Skeletal muscle cell (primary cell): Measurements from ENCODE around the gene WAS.
"Not testable (repeated sequence)": the region's sequence is repeated elsewhere in the genome, so short reads cannot be mapped to it uniquely, and the experiment has no call there.

Experiments used
- DNase-seq: peaks from one replicate; pipeline ENCODE4 v3.0.0-alpha.2; 2010; ENCODE audit warnings: low read depth
- H3K4me3 ChIP-seq: 2 replicates; pipeline ENCODE4 v1.5.1; 2011; ENCODE audit warnings: low read depth, mild to moderate bottlenecking, control low read depth, low read length, moderate library complexity

Gene WAS

DNA sequence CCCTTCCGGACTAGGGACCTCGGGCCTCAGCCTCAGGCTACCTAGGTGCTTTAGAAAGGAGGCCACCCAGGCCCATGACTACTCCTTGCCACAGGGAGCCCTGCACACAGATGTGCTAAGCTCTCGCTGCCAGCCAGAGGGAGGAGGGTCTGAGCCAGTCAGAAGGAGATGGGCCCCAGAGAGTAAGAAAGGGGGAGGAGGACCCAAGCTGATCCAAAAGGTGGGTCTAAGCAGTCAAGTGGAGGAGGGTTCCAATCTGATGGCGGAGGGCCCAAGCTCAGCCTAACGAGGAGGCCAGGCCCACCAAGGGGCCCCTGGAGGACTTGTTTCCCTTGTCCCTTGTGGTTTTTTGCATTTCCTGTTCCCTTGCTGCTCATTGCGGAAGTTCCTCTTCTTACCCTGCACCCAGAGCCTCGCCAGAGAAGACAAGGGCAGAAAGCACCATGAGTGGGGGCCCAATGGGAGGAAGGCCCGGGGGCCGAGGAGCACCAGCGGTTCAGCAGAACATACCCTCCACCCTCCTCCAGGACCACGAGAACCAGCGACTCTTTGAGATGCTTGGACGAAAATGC is at the start of gene WAS:
Gene WAS (plus strand): TSS at position 389 of the 572 bp plus-strand sequence. CDS start 55 bp downstream, at position 444.
- DNase-seq, result no peak
- H3K4me3 ChIP-seq, result no peak within 1 kb of the TSS

DNA sequence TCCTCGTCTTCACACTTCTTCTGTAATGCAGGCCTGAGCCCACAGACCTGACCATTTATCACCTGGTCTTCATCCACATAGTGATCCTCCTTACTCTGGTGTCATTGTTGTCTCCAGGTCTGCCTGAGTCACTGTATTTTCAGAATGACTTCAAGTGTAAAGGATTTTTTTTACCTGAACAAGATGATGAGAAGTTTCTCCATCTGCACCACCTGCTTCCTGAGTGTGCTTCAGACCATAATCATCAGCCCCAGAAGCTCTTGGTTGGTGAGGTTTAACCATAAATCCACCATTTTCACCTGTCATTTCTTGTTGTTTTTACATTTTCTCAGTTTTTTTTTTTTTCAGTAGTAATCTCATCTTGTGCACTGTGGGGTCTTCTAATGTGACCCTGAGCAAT is 47.3 kb upstream of the WAS start:
- DNase-seq, result no peak
- no peak overlapping the region for H3K4me3 ChIP-seq

DNA sequence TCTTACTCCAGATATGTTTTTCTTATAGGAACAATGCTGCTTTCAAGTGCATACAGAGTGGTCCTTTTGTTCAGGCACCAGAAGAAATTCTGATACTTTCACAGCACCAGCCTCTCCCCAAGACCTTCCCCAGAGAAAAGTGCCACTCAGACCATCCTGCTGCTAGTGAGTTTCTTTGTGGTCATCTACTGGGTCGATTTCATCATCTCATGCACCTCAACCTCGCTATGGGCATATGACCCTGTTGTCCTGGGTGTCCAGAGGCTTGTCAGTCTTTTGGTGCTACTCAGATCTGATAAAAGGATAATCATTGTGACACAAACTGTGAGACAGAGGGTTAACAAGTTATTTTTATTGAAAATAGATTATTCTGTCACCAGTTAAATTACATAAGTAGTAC is 46.8 kb upstream of the WAS start:
- no peak overlapping the region for H3K4me3 ChIP-seq
- DNase-seq, result no peak

DNA sequence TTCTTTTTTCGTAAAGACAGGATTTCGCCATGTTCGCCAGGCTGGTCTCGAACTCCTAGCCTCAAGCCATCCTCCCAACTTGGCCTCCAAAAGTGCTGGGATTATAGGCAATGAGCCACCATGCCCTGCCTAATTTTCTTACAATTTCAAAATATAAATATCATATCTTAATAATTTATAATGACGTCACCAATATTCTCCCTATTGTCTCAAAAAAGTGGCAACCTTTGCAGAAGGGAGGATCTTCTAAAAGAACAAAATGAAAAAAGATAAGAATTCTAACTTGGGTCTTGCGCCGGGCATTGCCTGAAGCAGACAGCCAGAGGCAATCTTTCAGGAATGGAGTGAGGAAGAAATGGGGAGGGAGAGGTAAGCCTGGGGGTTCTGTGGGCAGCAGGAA is 37.9 kb upstream of the WAS start:
- no peak overlapping the region for H3K4me3 ChIP-seq
- DNase-seq, result no peak

DNA sequence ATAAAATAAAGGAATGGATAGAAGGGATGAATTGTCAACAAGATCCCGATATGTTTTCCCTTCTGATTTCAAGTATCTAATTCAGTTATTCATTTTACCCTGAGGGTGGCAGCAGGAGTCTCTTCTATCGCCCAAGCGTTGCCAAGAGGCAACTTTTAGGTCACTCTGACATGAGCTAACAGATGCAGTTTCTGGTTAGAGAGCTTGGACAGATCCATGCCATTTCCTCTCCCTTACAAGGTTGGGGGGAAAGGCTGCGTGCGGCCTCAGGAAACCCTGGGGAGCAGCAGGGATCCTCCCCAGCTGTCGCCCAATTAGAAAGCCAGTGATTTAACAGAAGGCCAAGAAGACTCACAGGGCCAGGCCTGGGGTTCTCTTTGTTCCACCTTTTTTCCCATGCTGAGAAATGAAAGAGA is 35.3 kb upstream of the WAS start:
- peak; percentile 29 for DNase-seq
- H3K4me3 ChIP-seq, result no peak overlapping the region

DNA sequence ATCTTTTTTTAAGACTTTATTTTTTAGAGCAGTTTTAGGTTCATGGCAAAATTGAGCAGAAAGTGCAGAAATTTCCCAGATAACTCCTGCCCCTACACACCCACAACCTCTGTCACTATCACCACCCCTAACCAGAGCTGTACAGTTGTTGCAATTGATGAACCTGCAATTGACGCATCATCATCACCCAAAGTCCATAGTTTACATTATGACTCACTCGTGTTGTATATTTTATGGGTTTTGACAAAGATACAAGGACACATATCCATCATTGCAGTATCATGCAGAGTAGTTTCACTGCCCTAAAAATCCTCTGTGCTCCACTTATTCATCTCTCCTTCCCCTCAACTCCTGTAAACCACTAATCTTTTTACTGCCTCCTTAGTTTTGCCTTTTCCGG is 34.5 kb upstream of the WAS start:
- H3K4me3 ChIP-seq, result no peak overlapping the region
- no peak for DNase-seq

DNA sequence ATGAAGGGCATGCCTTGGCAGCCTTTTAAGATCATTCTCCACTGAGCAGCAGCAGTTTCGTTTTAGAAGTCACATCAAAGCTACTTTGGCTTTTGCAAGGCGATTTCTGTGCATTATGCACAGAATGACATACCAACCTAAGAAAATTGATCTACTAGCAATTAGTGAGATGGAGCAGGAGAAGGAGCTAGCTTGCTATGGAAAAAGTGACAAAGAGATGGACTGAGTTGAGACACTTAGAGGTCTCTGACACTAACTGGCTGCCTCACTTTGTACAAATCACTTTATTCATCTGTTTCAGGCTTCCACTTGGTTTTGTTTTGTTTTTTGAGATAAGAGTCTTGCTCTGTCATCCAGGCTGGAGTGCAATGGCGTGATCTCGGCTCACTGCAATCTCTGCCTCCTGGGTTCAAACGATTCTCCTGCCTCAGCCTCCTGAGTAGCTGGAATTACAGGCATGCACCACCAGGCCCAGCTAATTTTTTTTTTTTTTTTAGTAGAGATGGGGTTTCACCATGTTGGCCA is 31.5 kb upstream of the WAS start:
- not testable (repeated sequence) for DNase-seq, H3K4me3 ChIP-seq

DNA sequence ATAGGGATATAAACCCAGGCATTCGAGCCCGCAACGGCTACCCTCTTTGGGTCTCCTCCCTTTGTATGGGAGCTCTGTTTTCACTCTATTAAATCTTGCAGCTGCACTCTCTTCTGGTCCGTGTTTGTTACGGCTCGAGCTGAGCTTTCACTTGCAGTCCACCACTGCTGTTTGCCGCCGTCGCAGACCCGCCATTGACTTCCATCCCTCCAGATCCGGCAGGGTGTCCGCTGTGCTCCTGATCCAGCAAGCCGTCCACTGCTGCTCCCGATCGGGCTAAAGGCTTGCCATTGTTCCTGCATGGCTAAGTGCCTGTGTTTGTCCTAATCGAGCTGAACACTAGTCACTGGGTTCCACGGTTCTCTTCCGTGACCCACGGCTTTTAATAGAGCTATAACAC is 28.9 kb upstream of the WAS start:
- H3K4me3 ChIP-seq, DNase-seq: not testable (repeated sequence)

DNA sequence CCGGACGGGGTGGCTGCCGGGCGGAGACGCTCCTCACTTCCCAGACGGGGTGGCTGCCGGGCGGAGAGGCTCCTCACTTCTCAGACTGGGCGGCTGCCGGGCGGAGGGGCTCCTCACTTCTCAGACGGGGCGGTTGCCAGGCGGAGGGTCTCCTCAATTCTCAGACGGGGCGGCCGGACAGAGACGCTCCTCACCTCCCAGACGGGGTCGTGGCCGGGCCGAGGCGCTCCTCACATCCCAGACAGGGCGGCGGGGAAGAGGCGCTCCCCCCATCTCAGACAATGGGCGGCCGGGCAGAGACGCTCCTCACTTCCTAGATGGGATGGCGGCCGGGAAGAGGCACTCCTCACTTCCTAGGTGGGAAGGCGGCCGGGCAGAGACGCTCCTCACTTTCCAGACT is 23.9 kb upstream of the WAS start:
- not testable (repeated sequence) for H3K4me3 ChIP-seq, DNase-seq

DNA sequence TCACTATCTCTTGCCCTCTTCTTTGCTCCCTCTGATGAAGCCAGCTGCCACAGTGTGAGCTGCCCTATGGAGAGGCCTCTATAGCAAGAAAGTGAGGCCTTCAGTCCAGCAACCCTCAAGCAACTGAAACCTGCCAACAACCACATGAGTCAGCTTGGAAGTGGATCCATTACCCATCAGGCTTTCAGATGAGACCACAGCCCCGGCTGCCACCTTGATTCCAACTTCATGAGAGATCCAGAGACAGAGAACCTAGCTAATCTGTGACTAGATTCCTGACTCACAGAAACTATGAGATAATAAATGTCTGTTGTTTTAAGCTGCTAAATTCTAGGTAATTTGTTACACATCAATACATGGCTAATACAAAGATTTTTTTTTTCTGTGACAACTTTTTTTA is 20.4 kb upstream of the WAS start:
- no peak for DNase-seq
- no peak overlapping the region for H3K4me3 ChIP-seq

DNA sequence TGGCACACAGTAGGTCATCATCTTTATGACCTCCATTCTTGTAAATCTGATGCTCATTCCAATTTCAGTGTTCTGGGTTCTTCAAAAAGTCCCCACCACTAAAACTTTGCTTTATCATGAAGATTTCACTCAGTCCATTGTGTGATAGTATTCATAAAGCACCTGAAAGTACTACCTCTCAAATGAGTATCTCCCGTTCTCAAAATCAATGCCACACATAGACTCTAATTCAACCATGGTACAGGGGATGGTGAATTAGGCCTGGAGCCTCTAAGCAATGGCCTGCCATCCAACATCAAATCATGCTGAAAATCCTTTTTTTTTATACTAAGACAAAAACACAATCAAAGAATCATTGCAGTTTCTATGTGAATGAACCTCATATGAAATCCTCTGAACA is 19.4 kb upstream of the WAS start:
- no peak for DNase-seq
- no peak overlapping the region for H3K4me3 ChIP-seq

DNA sequence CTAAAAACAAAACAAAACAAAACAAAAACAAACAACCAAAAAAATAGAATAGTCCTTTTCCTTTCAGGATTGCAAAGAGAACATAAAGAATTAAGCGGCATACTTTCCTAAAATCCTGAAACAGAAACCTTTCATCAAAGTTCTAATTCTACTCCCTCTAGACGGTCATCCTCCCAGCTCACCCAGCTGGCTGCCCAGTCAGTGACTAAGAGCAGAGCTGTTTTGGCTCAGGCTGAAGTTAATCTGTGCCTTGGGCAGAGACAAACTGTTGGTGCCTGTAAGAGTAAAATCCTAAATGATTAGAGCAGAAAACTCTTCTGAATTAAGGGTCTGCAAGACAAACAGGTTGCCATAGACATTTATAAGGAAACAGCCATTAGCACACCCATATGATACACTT is 17.6 kb upstream of the WAS start:
- DNase-seq, result no peak
- H3K4me3 ChIP-seq, result no peak overlapping the region

DNA sequence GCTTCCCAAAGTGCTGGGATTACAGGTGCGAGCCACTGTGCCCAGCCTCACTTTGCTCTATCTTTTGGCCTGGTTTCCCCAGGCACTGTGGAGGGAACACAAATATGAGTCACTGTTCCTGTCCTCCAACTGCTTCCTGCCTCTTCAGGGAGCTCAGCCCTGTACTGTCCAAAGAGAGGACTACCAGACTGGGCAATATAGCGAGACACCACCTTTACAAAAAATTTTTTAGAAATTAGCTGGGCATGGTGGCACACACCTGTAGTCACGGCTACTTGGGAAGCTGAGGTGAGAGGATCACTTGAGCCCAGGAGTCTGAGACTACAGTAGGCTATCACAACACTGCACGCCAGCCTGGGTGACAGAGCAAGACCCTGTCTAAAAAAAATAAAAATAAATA is 16.9 kb upstream of the WAS start:
- no peak for DNase-seq
- H3K4me3 ChIP-seq, result no peak overlapping the region

DNA sequence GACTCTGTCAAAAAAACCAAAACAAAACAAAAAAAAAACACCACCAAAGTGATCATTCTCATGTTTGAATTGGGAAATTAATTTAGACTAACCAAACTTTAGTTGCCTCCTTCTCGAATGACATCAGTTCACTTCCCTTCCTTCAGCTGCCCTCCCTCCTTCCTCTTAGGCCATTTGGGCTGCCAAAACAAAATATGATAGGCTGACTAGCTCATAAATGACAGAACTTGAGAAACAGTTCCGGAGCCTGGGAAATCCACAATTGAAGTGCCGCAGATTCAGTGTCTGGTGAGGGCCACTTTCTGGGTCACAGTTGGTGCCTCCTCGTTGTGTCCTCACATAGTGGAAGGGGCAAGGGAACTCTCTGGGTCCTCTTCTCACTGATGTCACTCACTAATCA is 16.1 kb upstream of the WAS start:
- H3K4me3 ChIP-seq, result no peak overlapping the region
- no peak for DNase-seq

DNA sequence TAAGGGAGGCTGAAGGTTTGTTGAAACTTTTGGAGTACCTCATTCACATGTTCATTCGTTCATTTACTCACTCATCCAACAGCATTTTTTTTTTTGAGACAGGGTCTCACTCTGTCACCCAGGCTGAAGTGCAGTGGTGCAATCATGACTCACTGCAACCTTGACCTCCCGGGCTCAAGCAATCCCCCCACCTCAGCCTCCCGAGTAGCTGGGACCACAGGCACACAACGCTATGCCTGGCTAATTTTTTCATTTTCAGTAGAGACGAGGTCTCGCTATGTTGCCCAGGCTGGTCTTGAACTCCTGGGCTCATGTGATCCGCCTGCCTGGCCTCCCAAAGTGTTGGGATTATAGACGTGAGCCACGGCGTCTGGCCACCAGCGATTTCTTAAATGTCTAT is 15.4 kb upstream of the WAS start:
- not testable (repeated sequence) for DNase-seq, H3K4me3 ChIP-seq

DNA sequence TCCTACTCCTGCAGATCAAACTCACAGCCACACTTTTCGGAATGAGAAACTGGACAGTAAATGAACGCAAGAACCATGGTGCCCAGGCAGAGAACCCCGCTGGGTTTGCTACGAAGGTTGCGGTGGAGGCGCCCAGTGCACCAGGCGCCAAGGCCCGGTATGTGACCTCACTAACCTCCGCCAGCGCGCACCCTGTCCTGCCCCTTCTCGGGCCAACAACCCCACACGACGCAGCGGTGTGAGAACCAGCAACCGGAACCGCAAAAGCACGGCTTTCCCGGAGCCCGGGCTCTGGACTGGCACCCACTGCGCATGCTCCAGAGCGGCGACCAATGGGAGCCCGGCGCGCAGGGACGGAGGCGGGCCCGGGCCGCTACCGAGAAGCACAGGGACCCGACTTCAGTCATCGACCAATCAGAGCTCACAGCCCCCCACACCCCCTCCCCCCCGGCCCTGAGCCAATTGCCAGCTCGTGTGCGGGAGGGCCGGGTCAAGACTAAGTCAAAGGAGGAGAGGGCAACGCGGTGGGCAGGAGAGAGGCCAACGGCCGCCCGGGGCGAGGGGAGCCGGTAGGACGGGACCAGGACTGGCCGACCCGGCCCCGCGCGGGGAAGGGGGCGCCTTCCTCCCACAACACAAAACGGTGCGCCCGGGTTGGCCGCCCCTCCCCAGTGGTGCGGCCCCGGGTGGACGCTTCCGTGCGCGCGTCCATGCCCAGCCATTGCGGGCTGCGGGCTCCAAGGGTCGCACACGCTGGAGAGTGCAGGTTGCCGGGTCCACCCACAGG is 7.3 kb upstream of the WAS start:
- DNase-seq, result peak; percentile 42
- H3K4me3 ChIP-seq, result peak overlapping the region; percentile 67

DNA sequence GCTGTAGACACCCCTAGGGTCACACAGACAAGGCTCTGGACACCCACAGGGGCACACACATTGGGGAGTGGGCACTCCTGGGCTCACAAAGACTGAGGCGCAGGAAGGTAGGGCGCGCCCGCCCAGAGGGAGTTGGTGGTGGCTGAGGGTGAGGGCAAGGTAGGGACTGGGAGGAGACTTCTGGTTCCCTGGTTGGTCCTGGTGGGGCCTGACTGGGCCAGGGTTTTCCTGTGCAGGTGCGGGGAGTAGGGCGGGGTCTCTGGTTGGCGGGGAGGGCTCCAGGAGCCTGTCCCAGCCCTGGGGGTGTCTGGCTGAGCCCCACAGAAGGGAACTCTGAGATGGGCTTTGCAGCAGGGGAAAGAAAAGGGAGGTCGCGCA is 6.7 kb upstream of the WAS start:
- DNase-seq, result no peak
- H3K4me3 ChIP-seq, result peak overlapping the region; percentile 67

DNA sequence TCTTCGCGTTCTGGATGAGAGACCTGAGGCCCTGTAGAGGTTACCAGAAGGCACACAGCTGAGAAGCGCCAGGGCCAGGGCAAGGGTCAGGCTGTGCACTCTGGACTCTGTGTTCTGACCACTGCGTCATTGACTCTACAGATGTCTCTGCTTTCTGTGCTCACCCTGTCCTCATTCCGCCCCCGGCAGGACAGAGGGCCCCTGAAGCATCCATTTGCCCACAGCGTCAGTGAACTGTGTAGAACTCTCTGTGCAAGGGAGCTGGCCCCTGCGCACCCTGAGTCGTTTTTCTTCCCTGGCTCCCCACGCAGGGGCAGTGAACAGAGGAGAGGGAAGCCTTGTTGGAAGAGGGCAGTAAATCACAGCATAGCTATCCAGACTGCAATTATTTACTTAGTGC is 6.1 kb upstream of the WAS start:
- no peak for DNase-seq
- peak overlapping the region; percentile 67 for H3K4me3 ChIP-seq

DNA sequence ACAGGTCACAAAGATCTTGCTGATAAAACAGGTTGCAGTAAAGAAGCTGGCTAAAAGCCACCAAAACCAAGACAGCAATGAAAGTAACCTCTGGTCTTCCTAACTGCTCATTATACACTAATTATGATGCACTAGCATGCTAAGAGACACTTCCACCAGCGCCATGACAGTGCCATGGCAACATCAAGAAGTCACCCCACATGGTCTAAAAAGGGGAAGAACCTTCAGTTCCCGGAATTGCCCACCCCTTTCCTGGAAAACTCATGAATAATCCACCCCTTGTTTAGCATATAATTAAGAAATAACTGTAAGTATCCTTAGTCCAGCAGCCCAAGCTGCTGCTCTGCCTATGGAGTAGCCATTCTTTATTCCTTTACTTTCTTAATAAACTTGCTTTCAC is 3.1 kb upstream of the WAS start:
- not testable (repeated sequence) for DNase-seq

DNA sequence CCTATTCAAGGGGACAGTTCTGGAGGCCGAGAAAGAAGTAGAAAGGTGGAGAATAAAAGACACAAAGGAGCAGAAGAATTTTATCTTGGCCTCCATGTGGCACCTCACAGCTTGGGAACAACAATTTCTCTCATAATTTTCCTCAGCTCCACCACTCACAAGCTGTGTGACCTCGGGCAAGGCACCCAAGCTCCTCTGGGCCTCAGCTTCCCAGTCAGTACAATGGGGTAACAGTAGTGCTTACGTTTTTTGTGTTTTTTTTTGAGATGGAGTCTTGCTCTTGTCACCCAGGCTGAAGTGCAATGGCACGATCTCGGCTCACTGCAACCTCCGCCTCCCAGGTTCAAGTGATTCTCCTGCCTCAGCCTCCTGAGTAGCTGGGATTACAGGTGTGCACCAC is 2.7 kb upstream of the WAS start:
- not testable (repeated sequence) for H3K4me3 ChIP-seq, DNase-seq

More for the DNA sequence above, 3.1 kb upstream of the WAS start:
- H3K4me3 ChIP-seq, result not testable (repeated sequence)

DNA sequence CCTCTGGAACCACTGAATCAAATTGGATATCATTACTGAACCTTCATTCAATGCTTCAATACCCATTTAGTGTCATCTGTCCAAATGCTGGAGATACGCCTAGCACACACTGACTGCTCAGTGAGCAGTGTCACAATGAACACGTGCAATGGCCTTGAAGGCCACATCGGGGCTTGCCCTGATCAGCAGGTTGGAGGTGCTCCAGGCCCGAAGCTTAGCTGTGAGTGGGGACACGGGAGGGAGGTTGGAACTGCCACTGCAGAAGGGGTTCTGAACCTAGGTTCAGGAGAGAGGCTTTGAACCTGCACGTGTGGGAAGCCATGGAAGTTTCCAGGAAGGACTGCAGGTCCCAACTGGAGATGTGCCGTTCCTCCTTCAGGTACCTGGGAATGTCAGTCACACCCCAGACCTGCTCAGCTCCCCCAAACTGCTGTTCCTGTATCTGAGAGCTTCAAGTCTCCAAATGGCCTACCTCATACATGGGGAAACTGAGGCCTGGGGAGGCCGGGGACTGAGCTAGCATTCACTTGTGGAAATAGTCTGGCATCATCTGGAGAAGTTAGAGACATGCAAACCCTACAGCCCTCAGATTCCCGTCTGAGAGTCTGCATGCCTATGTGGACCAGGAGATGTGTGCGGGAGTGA is 1.9 kb upstream of the WAS start:
- DNase-seq, result no peak
- no peak overlapping the region for H3K4me3 ChIP-seq
